NCI-H2227 (cell line): ENCODE results near the gene SKAP2.

ENCODE experiments used
- DNase-seq: peaks from one replicate; lab custom pipeline; 2025; ENCODE audit not compliant: unreplicated experiment; lab: John Stamatoyannopoulos, UW

The SKAP2 gene

GRCh38 chr7:26779978-26780595 lies 84.3 kb downstream of the SKAP2 start:
- DNase-seq, result no peak

GRCh38 chr7:26777385-26777784 lies 87.0 kb downstream of the SKAP2 start:
- no peak for DNase-seq

GRCh38 chr7:26760501-26760900 lies 103.9 kb downstream of the SKAP2 start:
- DNase-seq, result no peak

- no peak for DNase-seq
Observed at GRCh38 chr7:26759108-26759507, 105.3 kb downstream of the SKAP2 start.

GRCh38 chr7:26743205-26743604 lies 121.2 kb downstream of the SKAP2 start:
- no peak for DNase-seq

- no peak for DNase-seq
Observed at GRCh38 chr7:26735976-26736600, 128.3 kb downstream of the SKAP2 start.

GRCh38 chr7:26729150-26729775 lies 135.1 kb downstream of the SKAP2 start:
- DNase-seq, result no peak

- no peak for DNase-seq
Observed at GRCh38 chr7:26726051-26726450, 138.3 kb downstream of the SKAP2 start.

- no peak for DNase-seq
Observed at GRCh38 chr7:26724795-26725194, 139.6 kb downstream of the SKAP2 start.

GRCh38 chr7:26723129-26723528 lies 141.3 kb downstream of the SKAP2 start:
- no peak for DNase-seq

GRCh38 chr7:26721450-26721849 lies 142.9 kb downstream of the SKAP2 start:
- DNase-seq, result peak; percentile 10

- no peak for DNase-seq
Observed at GRCh38 chr7:26718063-26718462, 146.3 kb downstream of the SKAP2 start.

- no peak for DNase-seq
Observed at GRCh38 chr7:26714438-26714837, 150.0 kb downstream of the SKAP2 start.

- no peak for DNase-seq
Observed at GRCh38 chr7:26714006-26714405, 150.4 kb downstream of the SKAP2 start.

GRCh38 chr7:26709210-26709990 lies 155.0 kb downstream of the SKAP2 start:
- no peak for DNase-seq

- DNase-seq, result no peak
Observed at GRCh38 chr7:26705567-26705966, 158.8 kb downstream of the SKAP2 start.

GRCh38 chr7:26704786-26705185 lies 159.6 kb downstream of the SKAP2 start:
- DNase-seq, result no peak

- no peak for DNase-seq
Observed at GRCh38 chr7:26704036-26704435, 160.4 kb downstream of the SKAP2 start.

GRCh38 chr7:26700893-26701292 lies 163.5 kb downstream of the SKAP2 start:
- DNase-seq, result no peak

- peak; percentile 2 for DNase-seq
Observed at GRCh38 chr7:26700386-26700785, 164.0 kb downstream of the SKAP2 start.

- DNase-seq, result no peak
Observed at GRCh38 chr7:26699766-26700165, 164.6 kb downstream of the SKAP2 start.

- no peak for DNase-seq
Observed at GRCh38 chr7:26698806-26699205, 165.6 kb downstream of the SKAP2 start.
